Measurements from ENCODE around the gene SLF2. TPM values are rescaled to one million over a fixed set of nuclear protein-coding genes. Genes with fewer than 3 reads are reported as not detected.
"Not testable (repeated sequence)": the region's sequence is repeated elsewhere in the genome, so short reads cannot be mapped to it uniquely, and the experiment has no call there.

Gene SLF2
- total RNA-seq, 1 donor from 2014 or later, result 81.5 TPM

DNA sequence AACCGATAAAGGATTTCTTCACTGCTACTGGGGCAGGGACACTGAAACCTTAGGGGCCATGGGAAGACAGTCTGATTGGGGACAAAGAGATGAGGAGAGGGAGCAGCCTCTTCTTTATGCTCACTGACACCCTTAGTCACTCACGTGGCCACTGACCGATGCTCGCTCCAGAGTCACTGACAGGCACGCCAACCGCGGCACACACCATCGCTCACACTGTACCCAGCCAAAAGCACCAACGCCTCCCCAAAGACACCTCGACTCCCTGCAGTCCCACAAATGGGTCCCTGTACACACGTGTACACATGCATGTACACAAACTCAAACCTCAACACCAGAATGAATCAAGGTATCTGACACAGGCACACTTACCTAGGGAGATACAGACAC, 35.3 kb upstream of the SLF2 start:
- no peak for DNase-seq (ENCODE audit: low read depth)

DNA sequence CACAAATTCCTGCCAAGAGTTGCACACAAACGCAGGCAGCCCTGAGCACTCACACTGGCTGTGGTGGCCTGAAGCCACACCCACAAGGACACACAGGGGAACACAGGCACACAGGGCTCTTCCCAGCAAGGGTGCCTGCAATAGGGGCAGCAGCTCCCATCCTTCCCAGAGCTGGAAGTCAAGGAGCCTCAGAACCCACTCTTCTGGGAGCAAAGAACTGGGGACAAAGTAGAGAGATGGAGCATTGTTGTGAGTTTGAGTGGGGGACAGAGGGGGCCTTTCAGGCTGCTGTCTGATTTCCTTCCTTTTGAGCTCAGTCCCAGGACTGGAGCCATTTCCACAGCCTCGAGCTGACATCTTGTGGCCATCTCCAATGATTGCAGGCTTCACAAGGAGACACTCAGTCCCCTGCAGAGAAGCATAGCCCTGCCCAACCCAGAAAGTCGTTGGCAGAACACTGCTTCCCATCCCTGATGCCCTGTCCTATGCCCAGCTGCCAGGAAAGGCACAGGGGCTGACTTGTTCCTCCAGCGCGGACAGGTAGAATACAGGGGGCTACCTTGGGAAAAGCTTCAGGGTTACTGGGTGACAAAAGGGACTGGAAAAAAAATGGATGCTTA, 34.4 kb upstream of the SLF2 start:
- peak; percentile 87 for DNase-seq (ENCODE audit: low read depth)

DNA sequence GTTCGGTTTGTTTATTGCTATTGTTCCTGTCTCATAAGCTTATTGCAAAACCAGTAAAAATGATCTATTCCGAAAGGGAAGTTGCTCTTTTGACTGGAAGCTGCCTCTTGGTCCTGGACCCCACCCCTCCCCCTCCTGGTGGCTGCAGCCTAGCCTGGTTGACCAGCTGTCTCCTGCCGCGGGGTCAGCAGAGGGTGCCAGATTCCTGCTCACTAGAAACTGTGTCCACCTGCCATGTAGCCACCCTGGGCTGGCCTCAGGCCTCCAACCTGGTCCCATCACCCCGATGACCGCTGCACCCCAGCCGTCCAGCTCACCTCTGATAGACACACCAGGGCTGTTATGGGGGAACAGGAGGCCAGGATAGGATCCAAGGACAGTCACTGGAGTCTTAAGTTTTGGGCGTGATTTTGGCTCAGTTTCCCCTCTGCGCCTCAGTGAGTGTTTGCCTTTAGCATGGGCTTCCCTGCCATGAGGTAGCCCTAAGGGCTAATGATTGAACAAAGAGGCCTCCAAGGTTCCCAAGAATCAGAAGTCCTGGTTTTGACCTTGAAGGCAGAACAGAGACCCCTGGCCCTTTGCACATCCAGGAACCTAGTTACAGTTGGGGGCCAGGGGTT, 32.9 kb upstream of the SLF2 start:
- DNase-seq (ENCODE audit: low read depth), result peak; percentile 76

DNA sequence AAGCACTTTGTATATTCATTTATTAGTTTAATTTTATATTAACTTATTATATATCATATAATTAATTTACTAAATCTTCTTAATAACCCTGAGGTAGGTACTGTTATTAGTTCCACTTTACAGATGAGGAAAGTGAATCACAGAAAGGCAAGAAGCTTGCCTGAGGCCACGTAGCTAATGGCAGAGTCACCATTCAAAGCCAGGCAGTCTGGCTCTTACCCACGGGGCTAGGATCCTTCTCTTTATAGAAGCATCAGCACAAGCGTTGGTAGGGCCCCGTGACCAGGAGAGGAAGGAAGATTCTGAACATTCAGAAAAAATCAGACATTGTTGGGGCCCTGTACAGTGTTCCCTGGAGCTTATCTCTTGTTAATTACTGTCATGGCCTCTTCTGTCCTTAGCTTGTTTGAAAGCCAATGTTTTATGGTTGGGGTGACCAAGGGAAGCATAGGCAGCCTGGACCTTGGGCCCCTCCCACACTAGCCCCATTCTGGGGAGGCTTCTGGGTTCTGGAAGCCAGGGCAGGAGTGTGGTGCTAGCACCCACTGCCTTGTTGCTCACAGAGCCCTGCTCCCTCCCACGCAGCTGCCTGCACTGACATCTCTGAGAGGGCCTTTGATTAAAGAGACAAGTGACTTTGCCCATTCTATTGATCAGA, 31.1 kb upstream of the SLF2 start:
- no peak for DNase-seq (ENCODE audit: low read depth)

DNA sequence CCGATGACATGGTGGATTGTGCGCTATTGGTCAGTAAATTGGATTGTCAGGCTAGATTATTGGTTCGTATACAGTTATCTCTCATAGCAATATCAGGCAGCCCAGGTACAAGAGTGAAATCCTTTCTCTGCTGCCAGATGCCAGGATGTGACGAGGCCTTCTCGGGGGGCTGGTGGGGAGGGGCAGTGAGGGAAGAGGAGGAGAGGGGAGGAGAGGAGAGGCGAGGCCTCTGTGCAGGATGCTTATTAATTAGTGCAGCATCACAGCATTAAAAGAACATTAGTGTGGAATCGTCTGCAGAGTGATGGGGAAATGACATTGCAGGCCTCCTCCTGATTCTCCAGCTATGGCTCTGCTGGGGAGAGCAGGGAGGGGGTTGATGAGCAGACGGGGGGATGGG, 30.5 kb upstream of the SLF2 start:
- DNase-seq (ENCODE audit: low read depth), result no peak

DNA sequence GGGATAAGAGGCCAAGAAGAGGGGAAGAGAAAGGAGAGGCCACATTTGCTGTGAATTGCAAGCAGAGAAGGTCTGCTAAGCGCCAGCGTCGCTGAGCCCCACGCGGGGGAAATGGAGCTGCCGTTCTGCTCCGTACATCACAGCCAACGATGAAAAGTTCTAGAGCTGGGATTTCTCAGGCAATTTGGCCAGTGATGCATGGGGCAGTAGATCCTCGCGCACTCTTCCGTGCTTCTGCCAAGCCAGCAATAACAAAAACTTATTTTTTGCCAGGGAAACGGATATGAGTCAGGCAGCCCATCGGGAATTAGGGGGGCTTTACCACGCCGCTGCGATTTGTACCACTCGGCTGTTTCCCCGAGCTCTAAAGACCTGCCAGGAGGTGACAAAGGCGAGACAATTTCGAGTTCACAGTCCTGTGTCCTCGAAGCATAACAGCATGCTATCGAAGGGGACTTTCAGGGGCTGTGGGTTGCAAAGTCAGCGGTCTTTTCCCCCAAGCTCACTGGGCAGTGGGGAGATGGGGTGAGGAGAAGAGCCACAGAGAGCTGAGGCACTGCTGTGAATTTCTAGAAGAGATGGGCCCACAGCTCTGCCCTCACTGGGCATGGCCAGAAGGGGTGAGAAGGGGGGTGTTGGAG, 30.0 kb upstream of the SLF2 start:
- peak; percentile 61 for DNase-seq (ENCODE audit: low read depth)

DNA sequence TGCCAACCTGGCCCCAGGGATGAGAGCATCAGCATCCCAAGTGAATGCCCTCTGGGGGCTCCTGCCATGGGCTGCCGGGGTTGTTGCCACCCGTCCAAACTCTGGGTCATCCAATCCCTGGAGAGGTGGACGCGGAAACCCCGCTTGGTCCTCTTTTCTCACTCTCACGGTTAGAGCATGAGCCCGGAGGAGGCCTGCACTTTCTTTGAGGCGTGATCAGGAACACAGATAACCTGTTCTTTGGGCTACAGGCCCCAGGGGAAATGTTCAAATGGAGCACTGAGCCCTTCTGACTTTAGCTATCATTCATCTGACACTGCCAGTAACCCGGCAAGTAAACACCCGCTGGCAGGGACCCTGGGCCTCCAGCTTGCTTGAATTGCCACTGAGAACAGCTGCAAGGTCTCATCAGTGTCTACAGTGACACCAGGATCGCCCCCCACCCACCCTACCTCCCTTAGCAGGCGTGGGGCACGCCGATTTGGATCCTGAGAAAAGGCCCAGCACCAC, 29.4 kb upstream of the SLF2 start:
- DNase-seq (ENCODE audit: low read depth), result peak; percentile 69

DNA sequence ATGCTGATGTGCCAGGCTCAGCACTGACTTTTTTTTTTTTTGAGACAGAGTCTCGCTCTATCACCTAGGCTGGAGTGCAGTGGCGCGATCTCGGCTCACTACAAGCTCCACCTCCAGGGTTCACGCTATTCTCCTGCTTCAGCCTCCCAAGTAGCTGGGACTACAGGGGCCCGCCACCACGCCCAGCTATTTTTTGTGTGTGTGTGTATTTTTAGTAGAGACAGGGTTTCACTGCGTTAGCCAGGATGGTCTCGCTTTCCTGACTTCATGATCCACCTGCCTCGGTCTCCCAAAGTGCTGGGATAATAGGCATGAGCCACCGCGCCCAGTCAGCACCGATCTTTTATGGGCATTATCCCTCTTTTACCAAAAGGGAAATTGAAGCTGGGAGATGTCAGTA, 27.2 kb upstream of the SLF2 start:
- not testable (repeated sequence) for DNase-seq (ENCODE audit: low read depth)

DNA sequence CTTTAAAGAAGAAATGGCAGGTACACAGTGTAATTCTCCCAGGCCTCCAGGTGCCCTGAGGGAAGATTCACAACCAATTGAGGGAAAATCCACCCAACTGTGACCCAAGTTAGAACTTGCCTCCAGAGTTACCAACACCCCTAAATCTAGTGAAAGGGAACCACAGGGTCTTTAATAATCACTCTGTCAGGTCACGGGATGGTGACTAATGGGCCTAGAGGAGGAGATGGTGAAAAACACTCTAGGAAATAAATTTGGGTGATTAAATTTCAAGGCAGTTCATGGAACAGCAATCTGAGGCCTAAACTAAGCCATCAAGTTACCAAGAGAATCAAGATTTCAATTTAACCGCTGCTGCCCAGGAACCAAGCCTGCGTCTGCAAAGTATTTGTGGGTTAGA, 26.7 kb upstream of the SLF2 start:
- peak; percentile 33 for DNase-seq (ENCODE audit: low read depth)

DNA sequence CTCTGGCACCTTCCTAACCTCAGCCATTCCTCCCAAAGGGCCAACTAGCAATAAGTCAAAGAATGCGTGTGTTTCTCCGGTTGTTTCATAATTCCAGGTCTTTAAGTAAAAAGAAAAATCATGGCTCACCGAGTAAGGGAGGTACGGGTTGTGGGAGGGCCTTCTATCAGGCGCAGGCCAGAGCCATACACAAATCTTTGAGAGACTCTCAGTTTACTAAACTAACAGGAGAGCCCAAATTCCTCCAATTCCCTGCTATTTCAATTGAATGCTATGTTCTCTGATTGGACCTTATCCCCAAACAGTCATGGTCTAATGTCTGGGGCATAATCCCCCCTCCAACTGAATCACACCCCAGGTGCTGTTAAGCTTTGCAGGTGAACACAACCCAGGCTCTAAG, 26.2 kb upstream of the SLF2 start:
- peak; percentile 21 for DNase-seq (ENCODE audit: low read depth)

DNA sequence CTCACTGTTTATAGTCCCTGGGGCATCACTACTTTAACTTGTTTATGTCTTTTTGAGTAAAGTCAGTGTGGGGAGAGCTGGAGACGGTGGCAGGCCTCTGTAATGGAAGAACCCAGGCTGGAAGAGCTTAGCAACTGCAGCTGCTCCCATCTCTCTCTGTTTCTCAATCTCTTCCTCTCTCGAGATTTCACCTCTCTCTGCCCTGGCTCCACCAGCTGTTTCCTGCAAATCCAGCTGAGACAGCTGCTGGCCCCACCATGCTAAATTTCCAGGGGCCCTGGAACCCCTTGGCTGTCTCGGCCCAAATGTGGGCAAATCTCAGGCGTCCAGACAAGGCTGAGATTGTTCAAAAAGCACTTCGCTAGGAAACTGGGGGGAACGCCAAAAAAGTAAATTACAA, 25.8 kb upstream of the SLF2 start:
- DNase-seq (ENCODE audit: low read depth), result peak; percentile 88

DNA sequence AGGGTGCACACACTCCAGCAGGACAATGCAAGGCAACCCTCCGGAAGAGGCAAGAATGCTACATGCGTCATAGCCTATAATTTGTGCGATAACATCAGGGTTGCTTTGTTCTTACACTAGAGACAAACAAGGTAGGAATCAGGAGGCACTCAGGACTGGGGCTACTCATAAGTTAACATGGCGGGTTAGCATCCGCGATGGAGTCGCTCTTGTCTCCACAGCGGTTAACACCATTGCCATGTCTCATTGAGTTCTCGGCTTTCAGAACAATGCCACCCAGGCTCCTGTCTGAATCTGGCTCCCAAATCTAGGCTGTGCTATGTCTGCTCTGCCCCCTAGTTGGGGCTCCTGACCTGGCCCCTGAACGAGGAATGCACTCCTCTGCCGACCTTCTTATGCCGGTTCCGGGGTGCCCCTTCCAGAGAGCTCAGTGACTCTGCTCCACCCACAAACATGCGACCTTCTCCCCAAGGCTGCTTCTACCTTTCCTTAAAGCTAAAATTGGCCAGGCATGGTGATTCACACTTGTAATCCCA, 24.9 kb upstream of the SLF2 start:
- DNase-seq (ENCODE audit: low read depth), result no peak

DNA sequence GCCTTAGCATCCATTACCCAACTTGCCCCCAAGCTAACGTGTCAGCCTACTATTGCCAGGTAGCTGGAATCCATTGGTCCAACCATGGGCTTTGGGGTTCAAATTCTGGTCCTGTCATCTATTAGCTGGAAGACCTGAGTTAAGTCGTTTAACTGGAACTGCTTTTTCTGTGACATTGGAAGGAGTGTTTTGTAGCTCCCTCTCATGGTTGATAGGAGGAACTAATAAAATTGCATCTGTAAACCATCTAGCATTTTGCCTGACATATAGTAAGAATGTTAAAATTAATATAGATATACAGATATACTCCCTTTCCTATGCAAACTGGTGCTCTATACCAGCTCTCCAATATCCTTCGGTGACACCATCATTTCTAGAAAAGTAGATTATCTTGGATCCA, 23.8 kb upstream of the SLF2 start:
- DNase-seq (ENCODE audit: low read depth), result no peak

DNA sequence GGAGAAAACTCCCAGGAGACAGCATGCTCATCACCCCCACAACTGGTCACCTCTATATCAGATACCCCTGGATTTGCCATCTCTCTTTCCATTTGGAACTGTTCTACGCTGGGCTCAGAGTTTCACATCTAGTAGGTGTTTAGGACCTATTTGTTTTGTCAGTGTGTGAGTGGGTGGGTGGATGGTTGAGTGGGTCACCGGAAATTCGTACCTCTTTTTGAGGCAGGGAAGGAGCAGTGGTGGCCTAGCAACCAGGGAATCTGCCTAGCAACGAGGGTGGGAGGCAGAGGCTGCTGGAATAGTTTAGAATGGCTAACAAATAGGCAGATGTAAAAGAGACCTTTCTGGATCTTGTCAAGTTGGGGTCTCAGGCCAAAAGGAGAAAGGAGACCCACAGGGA, 23.2 kb upstream of the SLF2 start:
- no peak for DNase-seq (ENCODE audit: low read depth)

DNA sequence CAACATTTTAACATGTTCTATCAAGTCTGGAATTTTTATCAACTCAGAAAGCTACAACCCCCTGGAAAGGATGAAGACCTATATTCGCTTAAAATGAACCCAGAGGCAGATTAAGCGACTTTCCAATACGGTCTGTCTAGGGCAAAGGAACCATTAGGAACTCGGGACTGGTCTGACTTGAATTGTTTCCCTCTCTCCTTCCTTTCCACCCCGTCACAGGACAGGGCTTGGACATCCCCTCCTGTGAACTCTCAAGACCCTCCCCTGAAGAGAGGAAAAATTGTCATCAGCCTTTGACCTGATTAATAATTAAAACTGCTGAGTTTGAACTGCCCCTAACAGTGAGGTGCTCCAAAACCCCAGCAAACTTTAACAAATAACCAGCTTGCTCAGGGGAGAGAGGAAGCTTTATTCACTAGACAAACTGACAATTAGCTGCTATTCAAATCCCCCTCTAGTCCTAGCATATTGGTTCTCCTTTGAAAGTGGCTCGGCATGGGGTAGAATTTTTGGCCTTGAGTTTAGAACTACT, 22.6 kb upstream of the SLF2 start:
- no peak for DNase-seq (ENCODE audit: low read depth)

DNA sequence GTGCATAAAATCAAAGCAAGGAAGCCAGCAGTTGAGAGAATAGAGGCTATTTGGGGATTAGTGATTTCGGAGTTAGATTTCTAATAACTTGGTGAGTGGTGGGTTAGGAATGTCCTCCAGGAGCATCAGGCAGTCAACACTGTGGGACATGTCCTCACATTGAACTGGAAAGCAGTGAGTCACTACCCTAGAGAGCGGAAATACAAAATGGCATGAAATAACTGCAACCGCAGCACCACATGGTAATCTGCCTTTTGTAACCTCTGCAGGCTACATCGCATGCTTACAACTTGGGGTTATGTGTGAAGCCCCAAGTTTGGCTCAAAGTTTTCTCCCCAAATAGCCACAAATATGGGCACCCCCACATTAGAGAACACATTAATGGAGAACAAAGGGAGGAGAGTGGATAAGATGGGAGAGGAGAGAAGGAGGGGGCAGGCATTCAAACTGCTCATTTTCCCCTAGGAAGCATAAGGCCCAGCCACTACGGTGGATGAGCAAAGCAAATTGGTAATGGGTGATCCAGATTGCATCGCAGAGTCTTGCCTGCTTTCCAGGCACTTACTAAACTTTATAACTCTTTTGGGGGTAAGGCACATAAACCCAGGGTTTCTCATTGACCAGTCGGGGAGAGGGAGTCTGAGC, 22.0 kb upstream of the SLF2 start:
- peak; percentile 97 for DNase-seq (ENCODE audit: low read depth)

DNA sequence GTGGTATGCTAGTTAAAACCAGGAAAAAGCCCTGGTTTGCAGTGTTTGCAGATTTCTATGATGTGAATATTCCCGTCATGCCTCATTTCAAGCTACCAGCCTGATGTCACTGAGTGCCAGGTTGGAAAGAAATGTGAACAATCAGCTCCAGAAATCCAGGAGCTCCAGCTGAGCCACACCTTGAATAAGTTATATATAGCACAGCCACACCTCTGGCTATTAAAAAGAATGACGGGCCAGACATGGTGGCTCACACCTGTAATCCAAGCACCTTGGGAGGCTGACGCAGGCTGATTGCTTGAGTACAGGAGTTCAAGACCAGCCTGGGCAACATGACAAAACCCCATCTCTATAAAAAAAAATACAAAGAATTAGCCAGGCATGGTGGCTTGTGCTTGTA, 18.7 kb upstream of the SLF2 start:
- no peak for DNase-seq (ENCODE audit: low read depth)

DNA sequence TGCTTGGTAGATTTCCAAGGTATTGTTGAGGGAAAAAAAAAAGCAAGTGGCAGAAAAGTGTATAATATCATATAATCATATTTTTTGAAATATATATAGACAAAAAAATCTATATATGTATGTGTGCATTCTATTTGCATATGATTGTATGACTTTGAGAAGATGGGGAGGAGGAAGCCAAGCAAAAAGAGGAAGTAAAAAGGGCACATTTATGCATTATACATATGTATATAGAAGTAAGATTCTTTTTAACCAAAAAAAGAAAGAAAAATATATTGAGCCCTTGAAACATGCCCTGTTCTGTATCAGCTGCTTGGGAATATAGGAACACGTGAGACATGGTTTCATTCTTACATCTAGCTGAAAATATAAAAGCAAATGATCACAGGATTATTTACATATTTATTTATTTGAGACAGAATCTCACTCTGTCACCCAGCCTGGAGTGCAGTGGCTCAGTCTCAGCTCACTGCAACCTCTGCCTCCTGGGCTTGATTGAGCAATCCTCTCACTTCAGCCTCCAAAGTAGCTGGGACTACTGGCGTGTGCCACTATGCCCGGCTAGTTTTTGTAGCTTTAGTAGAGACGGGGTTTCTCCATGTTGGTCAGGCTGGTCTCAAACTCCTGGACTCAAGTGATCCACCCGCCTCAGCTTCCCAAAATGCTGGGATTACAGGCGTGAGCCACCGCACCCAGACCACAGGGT, 18.0 kb upstream of the SLF2 start:
- no peak for DNase-seq (ENCODE audit: low read depth)

DNA sequence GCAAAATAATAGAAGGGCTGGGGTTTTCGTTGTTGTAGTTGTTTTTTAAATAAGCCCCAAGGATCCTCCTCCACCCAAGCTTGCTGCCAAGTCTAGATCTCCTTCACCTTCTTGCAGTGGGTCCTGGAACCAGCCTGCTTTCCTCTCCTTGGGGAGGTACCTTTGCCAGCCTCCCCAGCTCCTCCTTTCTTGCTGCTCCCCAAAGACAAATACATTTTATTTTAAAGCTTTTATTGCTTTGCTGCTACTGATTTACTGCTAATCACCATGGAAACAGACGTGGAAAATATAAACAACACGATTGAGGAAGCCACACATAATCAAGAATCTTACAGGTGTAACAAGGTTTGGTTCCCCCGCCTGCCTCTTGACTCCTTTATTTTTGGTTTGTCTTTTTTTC, 17.4 kb upstream of the SLF2 start:
- no peak for DNase-seq (ENCODE audit: low read depth)

DNA sequence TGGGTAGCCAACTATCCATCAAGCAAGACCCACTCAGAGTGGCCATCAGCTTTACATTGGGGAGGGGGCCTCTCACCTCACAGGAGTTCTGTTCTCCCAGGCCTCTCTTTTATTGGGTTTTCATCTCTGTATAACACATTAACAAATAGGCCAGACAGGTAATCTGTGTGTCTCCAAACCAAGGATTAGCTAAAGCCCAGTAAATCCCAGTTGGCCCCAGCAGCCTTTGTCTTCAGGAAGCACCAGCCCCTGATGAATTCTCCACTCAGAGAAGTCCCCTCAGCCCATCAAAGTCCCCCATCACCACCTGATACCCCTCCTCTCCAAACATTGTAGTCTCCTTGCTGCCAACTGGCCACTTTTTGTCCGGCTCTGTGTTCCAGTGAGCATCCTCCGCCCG, 16.9 kb upstream of the SLF2 start:
- no peak for DNase-seq (ENCODE audit: low read depth)

All from myocyte (in vitro differentiated cells).